D341Med (cell line): ENCODE results near the gene NPHP1.
"Not testable (repeated sequence)": the region's sequence is repeated elsewhere in the genome, so short reads cannot be mapped to it uniquely, and the experiment has no call there.

Experiments
- DNase-seq: peaks from one replicate; pipeline ENCODE4 v3.0.0; 2012; ENCODE audit warnings: low spot score

Gene NPHP1

DNA sequence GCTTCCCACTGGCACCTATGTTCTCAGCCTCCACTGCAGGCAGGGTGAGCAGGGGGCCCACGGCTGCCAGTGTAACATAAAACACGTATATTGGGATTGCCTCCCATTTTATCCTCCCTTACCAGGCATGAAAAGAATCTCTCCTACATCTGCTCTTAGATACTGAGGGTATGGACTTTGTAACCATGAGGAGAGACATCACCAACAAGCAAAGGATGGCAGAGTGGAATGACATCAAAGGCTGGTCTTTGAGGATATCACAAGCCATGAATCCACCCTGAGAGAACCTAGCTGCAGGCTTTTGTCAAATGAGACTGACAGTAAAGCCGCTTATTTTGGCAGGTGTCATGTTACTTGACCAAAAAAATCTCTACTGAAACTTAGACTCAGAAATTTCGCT lies 7.4 kb downstream of the NPHP1 start:
- no peak for DNase-seq

DNA sequence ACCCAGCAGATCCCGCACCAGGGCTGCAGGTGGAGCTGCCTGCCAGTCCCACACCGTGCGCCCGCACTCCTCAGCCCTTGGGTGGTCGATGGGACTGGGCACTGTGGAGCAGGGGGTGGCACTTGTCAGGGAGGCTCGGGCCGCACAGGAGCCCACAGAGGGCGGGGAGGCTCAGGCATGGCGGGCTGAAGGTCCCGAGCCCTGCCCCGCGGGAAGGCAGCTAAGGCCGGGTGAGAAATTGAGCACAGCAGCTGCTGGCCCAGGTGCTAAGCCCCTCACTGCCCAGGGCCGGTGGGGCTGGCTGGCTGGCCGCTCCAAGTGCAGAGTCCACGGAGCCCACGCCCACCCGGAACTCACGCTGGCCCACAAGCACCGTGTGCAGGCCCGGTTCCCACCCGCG lies 14.6 kb downstream of the NPHP1 start:
- not testable (repeated sequence) for DNase-seq

GRCh38 chr2:110182449-110182848 lies 22.4 kb downstream of the NPHP1 start:
- DNase-seq: no peak

DNA sequence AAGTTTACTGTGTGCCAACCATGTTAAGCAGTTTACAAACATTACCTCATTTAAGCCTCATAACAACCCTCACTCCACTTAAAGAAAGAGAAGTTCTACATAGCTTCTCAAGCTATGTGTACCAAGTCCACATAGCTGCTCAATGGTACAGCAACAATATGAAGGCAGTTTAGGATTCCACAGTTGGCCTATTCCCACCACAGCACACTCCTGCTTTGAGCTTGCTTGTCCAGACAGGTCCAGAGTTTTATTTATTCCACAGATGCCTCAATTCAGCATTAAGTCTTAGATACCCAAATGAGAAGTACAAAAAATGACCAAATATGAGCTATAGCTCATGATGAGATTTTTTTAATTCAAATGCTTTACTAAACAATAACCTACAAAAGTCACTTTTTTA lies 24.8 kb downstream of the NPHP1 start:
- DNase-seq: no peak

DNA sequence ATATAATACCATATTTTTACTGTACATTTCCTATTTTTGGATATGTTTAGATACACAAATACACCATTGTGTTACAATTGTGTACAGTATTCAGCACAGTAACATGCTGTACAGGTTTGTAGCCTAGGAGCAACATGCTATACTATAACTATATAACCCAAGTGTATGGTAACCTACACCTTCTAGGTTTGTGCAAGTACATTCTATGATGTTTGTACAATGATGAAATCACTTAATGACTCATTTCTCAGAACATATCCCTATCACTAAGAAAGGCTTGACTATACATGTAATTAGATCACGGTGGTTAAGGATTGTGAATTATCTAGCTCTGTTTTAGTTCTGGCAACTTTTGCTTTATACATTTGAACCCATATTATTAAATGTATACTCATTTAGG lies 31.3 kb downstream of the NPHP1 start:
- no peak for DNase-seq

DNA sequence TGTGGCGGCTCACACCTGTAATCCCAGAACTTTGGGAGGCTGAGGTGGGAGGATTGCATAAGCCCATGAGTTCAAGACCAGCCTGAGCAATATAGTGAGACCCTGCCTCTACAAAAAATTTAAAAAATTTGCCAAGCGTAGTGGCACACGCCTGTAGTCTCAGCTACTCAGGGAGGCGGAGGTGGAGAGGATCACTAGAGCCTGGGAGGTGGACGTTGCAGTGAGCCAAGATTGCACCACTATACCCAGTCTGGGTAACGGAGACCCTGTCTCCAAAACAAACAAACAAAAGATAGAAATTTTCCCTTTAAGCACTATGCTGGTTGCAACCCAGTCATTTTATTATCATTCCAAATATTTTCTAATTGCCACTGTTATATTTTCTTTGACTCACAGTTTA lies 32.3 kb downstream of the NPHP1 start:
- no peak for DNase-seq

DNA sequence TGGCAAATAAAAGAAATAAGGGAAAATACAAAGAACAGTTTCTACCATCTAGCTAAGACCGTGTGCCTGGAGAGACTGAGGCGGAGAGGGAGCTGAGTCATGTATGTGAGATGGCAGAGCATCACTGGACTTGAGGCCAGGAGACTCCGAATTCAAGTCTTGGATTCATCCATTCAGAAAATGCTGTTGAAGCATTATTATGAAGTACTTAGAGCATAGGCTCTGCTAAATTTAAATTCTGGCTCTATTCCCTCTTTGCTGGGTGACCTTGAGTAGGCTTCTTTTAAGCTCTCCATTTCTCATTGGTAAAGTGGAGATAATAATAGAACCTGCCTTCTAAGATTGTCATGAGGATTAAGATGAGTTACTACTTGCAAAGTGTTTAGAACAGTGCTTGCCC lies 34.7 kb downstream of the NPHP1 start:
- DNase-seq: no peak

DNA sequence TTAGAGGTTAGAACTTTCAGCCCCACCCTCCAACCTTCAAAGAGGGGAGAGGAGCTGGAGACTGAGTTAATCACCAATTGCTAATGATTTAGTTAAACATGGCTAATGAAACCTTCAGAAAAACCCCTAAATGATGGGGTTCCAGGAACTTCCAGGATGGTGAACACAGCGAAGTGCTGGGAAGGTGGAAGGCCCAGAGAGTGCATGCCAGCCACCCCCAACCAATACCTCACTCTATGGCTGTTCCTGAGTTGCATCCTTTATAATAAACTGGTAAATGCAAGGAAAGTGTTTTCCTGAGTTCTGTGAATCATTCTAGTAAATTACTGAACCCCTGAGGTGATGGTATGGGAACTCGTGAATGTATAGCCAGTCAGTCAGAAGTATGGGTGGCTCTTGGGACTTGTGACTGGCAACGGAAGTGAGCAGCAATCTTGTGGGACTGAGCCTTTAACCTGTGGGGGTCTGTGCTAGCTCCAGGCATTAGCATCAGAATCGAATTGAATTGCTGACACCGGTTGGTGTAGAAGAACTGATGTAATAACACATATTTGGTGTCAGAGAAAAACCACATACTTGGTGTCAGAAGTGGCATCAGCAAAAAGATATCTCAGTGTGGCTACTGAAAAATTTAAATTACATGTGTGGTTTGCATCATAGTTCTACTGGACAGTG lies 37.4 kb downstream of the NPHP1 start:
- no peak for DNase-seq

- DNase-seq: no peak
These were observed 38.5 kb downstream of the NPHP1 start for GRCh38 chr2:110166266-110166665.

- DNase-seq: peak; percentile 38
These were observed 47.5 kb downstream of the NPHP1 start for GRCh38 chr2:110157153-110157793.

- DNase-seq: not testable (repeated sequence)
These were observed 50.0 kb downstream of the NPHP1 start for GRCh38 chr2:110154828-110155227.

GRCh38 chr2:110154188-110154587 lies 50.6 kb downstream of the NPHP1 start:
- DNase-seq: not testable (repeated sequence)

GRCh38 chr2:110153416-110153815 lies 51.4 kb downstream of the NPHP1 start:
- no peak for DNase-seq

GRCh38 chr2:110152943-110153342 lies 51.9 kb downstream of the NPHP1 start:
- DNase-seq: no peak

GRCh38 chr2:110149330-110150220 lies 55.2 kb downstream of the NPHP1 start:
- DNase-seq: no peak

DNA sequence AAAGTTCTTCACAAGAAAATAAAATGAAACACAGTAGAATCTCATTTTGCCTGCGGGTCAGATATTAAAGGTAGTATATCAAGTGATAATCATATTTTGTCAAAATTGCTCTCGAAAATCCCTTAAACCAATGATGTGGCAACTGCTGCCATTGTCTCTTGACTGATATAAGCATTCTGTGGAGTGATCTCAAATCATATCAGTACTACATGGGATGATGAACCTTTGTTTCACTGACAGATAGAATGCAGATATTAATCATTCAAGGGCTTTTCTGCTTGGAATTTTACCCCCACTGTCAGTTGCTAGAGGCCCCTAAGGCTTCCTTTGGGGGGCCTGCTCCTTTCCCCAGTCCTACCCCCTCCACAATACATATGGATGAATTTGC lies 57.9 kb downstream of the NPHP1 start:
- DNase-seq: no peak

- no peak for DNase-seq
These were observed 58.4 kb downstream of the NPHP1 start for GRCh38 chr2:110146183-110146944.

DNA sequence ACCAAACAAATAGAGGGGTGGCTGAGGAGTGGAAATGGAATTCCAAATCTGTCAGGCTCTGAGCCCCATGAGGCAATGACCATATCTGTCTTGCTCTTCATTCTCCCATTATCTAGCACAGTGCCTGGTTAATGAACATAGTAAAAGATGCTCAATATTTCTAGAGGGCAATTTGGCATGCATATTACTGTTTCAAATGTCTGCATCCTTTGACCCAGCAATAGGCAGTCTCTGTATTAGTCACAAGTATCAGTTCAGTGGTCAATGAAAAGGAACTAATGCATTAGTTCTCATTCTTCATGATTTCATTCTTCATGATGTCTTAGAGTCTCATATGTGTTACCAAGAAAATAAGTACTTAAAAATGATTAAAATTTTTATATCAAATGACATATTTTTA lies 60.8 kb downstream of the NPHP1 start:
- no peak for DNase-seq

DNA sequence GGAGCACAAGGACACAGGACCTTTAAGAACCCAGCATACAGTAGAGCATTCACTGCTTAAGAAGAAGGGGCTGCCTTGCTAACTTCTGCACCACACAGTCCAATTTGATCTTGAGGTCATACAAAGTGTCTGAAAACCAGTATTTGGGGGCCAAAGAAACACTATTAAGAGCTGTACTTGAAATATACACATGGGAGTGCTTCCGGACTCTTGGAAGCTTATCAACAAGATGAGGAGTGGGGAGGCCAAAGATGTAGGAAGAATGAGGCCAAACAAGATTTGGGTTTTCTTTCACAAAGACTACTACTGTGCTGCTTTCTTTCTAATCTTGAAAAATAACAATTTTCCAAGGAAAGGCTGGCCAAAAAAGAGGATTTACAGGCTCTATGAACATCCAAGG lies 64.4 kb downstream of the NPHP1 start:
- no peak for DNase-seq

- no peak for DNase-seq
These were observed 70.8 kb downstream of the NPHP1 start for GRCh38 chr2:110134025-110134424.

- DNase-seq: no peak
These were observed 73.6 kb downstream of the NPHP1 start for GRCh38 chr2:110131166-110131565.

- no peak for DNase-seq
These were observed 74.1 kb downstream of the NPHP1 start for GRCh38 chr2:110130757-110131156.
